Astrocyte (in vitro differentiated cells and primary cell): ENCODE data around the gene INO80. TPM values are rescaled to one million over a fixed set of nuclear protein-coding genes. Genes with fewer than 3 reads are reported as not detected.

ENCODE experiments used
- DNase-seq: peaks from one replicate; pipeline ENCODE4 v3.0.0-alpha.2; 2010; ENCODE audit warnings: low read depth
- FAIRE-seq: peaks from 2 replicates; lab custom pipeline; 2011; peaks lifted over from hg19 to GRCh38; lab: Jason Lieb, UNC
- H2AFZ ChIP-seq: 2 replicates; pipeline ENCODE4 v1.6.0; 2012; ENCODE audit warnings: low read depth, low read length, inconsistent platforms
- H3K27ac ChIP-seq: 2 replicates; pipeline ENCODE4 v1.5.1; 2011; ENCODE audit warnings: low read depth, low read length, inconsistent platforms
- H3K27me3 ChIP-seq: 2 replicates; pipeline ENCODE4 v1.6.0; 2011; ENCODE audit warnings: low read length, inconsistent platforms; ENCODE audit not compliant: insufficient read depth
- H3K36me3 ChIP-seq: 2 replicates; pipeline ENCODE4 v1.5.1; 2011; ENCODE audit warnings: low read length, inconsistent platforms; ENCODE audit not compliant: insufficient read depth
- H3K4me1 ChIP-seq: 2 replicates; pipeline ENCODE4 v1.5.1; 2011; ENCODE audit warnings: low read length, inconsistent platforms; ENCODE audit not compliant: insufficient read depth
- H3K4me2 ChIP-seq: 2 replicates; pipeline ENCODE4 v1.6.0; 2012; ENCODE audit warnings: low read length, inconsistent platforms
- H3K4me3 ChIP-seq: 2 replicates; pipeline ENCODE4 v1.5.1; 2011; ENCODE audit warnings: low read depth, mild to moderate bottlenecking, low read length, inconsistent platforms; ENCODE audit not compliant: insufficient read depth
- H3K79me2 ChIP-seq: 2 replicates; pipeline ENCODE4 v1.6.0; 2012; ENCODE audit warnings: mild to moderate bottlenecking, low read length, inconsistent platforms; ENCODE audit not compliant: insufficient read depth
- H3K9ac ChIP-seq: 2 replicates; pipeline ENCODE4 v1.6.0; 2012; ENCODE audit warnings: mild to moderate bottlenecking, low read length, inconsistent platforms
- H3K9me3 ChIP-seq: 2 replicates; pipeline ENCODE4 v1.5.1; 2012; ENCODE audit warnings: low read depth, mild to moderate bottlenecking, low read length, inconsistent platforms; ENCODE audit not compliant: insufficient read depth
- H4K20me1 ChIP-seq: 2 replicates; pipeline ENCODE4 v1.6.0; 2012; ENCODE audit warnings: low read length, inconsistent platforms; ENCODE audit not compliant: insufficient read depth
- H3K27ac Mint-ChIP-seq: one replicate; pipeline ENCODE4 v1.8.0; 2021; ENCODE audit warnings: mild to moderate bottlenecking, mixed read lengths; ENCODE audit not compliant: unreplicated experiment
- H3K27me3 Mint-ChIP-seq: one replicate; pipeline ENCODE4 v1.8.0; 2021; ENCODE audit warnings: low read depth, mixed read lengths; ENCODE audit not compliant: unreplicated experiment
- H3K36me3 Mint-ChIP-seq: one replicate; pipeline ENCODE4 v1.8.0; 2021; ENCODE audit warnings: low read depth, mixed read lengths; ENCODE audit not compliant: unreplicated experiment
- H3K4me1 Mint-ChIP-seq: one replicate; pipeline ENCODE4 v1.8.0; 2021; ENCODE audit warnings: low read depth, mixed read lengths; ENCODE audit not compliant: unreplicated experiment
- H3K4me3 Mint-ChIP-seq: one replicate; pipeline ENCODE4 v1.8.0; 2021; ENCODE audit warnings: mild to moderate bottlenecking, moderate library complexity, mixed read lengths; ENCODE audit not compliant: unreplicated experiment
- H3K9me3 Mint-ChIP-seq: one replicate; pipeline ENCODE4 v1.8.0; 2021; ENCODE audit warnings: mild to moderate bottlenecking, mixed read lengths; ENCODE audit not compliant: unreplicated experiment
- EZH2 ChIP-seq: IDR thresholded peaks from 2 replicates; pipeline ENCODE4 v1.6.1; 2012; ENCODE audit warnings: mild to moderate bottlenecking, low read length, inconsistent platforms; ENCODE audit not compliant: insufficient read depth
- total RNA-seq: library from RNA; stranded (reverse); gene quantifications from 2 replicates; pipeline ENCODE4 v1.2.1, GENCODE V29; 2021
- TF ChIP-seq, protein P1 (sequence below): IDR thresholded peaks from 2 replicates; pipeline ENCODE4 v1.5.1; 2011; ENCODE audit warnings: low read depth, mild to moderate bottlenecking, inconsistent platforms, low read length, moderate library complexity; ENCODE audit not compliant: insufficient read depth

INO80 gene
- total RNA-seq, 1 donor from 2014 or later: 17.3 TPM

DNA sequence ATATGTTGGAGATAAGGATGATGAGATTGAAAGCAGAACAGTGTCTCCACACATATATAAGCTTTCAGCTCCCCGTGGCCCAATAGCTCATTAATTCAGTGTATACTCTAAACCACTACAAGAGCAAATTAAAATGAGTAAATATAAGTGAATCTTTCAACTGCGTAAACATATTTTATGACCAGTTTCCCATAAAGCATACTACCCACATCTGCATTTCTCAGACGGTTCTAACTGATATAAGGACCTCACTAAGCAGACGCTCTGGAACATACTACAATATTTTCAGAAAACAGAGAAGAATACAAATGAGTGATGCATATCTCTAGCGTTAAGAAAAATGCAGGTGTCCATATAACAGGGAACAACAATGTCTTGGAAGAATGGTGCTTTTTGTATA lies 73.2 kb downstream of the INO80 start:
- no peaks in the 10 kb centered on the region for H3K27me3 Mint-ChIP-seq

DNA sequence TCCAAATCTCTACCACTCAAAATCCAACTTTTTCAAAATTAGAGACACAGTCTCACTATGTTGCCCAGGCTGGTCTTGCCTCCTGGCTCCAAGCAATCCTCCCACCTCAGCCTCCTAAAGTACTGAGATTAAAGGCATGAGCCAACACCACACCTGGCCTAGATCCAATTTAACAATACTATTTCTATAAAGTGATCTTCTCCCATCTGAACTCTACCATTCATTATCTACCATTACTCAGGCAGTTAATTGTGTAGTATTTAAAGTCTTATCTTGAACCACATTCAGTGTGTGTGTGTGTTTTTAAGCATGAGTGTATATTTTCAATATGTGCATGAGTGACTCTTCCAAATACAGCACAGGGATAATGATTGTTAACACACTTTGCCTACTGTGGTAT lies 77.0 kb downstream of the INO80 start:
- Mint-ChIP-seq H3K36me3 (peaks cover 14% of the 10 kb centered on the region), H3K4me1 (peaks cover 16% of the 10 kb centered on the region), H3K9me3 (no peaks in the 10 kb centered on the region), H3K27ac (no peak overlapping the region), H3K27me3 (no peaks in the 10 kb centered on the region), H3K4me3 (no peak overlapping the region)
- Histone ChIP-seq H3K4me2 (no peak overlapping the region), H3K9ac (no peak overlapping the region), H3K27me3 (no peaks in the 10 kb centered on the region), H4K20me1 (peaks cover 67% of the 10 kb centered on the region), H3K27ac (no peak overlapping the region), H3K79me2 (peaks cover 6% of the 10 kb centered on the region), H3K4me3 (no peak overlapping the region), H3K4me1 (peaks cover 4% of the 10 kb centered on the region), H2AFZ (no peak overlapping the region), H3K36me3 (peaks cover 22% of the 10 kb centered on the region), H3K9me3 (no peaks in the 10 kb centered on the region)
- no peak for TF ChIP-seq EZH2
- TF ChIP-seq, protein P1, sequence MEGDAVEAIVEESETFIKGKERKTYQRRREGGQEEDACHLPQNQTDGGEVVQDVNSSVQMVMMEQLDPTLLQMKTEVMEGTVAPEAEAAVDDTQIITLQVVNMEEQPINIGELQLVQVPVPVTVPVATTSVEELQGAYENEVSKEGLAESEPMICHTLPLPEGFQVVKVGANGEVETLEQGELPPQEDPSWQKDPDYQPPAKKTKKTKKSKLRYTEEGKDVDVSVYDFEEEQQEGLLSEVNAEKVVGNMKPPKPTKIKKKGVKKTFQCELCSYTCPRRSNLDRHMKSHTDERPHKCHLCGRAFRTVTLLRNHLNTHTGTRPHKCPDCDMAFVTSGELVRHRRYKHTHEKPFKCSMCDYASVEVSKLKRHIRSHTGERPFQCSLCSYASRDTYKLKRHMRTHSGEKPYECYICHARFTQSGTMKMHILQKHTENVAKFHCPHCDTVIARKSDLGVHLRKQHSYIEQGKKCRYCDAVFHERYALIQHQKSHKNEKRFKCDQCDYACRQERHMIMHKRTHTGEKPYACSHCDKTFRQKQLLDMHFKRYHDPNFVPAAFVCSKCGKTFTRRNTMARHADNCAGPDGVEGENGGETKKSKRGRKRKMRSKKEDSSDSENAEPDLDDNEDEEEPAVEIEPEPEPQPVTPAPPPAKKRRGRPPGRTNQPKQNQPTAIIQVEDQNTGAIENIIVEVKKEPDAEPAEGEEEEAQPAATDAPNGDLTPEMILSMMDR: no peak
- FAIRE-seq (no peak), DNase-seq (no peak)

More for the DNA sequence above, 73.2 kb downstream of the INO80 start:
- Histone ChIP-seq H3K79me2 (peaks cover 6% of the 10 kb centered on the region), H3K27me3 (no peaks in the 10 kb centered on the region), H3K9me3 (no peaks in the 10 kb centered on the region), H3K27ac (no peak overlapping the region), H3K4me1 (peaks cover 4% of the 10 kb centered on the region), H3K4me2 (no peak overlapping the region), H3K36me3 (peaks cover 38% of the 10 kb centered on the region), H3K4me3 (no peak overlapping the region), H4K20me1 (peaks cover 47% of the 10 kb centered on the region), H2AFZ (no peak overlapping the region), H3K9ac (no peak overlapping the region)
- FAIRE-seq: no peak
- no peaks in the 10 kb centered on the region for H3K9me3 Mint-ChIP-seq
- no peak for TF ChIP-seq EZH2
- TF ChIP-seq, protein P1: no peak
- H3K4me3 Mint-ChIP-seq: no peak overlapping the region
- no peak for DNase-seq
- H3K36me3 Mint-ChIP-seq: peaks cover 14% of the 10 kb centered on the region
- H3K4me1 Mint-ChIP-seq: peaks cover 15% of the 10 kb centered on the region
- peak overlapping the region; percentile 6 for H3K27ac Mint-ChIP-seq

DNA sequence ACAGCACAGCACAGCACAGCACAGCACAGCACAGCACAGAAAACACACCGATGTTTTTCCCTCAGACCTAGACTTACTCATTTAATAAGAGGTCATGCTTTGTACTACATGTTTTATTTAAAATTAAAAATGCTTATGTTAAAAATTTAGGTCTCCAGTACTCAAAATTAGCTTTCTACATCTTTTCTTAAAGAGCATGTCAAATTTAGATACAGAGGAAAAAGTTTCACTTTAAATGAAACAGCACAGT lies 84.1 kb downstream of the INO80 start:
- no peak overlapping the region for H3K4me3 Mint-ChIP-seq
- no peaks in the 10 kb centered on the region for H3K9me3 ChIP-seq
- H3K9ac ChIP-seq: no peak overlapping the region
- H3K4me2 ChIP-seq: no peak overlapping the region
- H3K4me3 ChIP-seq: no peak overlapping the region
- no peak for FAIRE-seq
- H2AFZ ChIP-seq: no peak overlapping the region
- TF ChIP-seq EZH2: no peak
- TF ChIP-seq, protein P1: no peak
- H3K36me3 Mint-ChIP-seq: peaks cover 1% of the 10 kb centered on the region
- no peaks in the 10 kb centered on the region for H3K4me1 ChIP-seq
- H4K20me1 ChIP-seq: peaks cover 56% of the 10 kb centered on the region
- peaks cover 17% of the 10 kb centered on the region for H3K36me3 ChIP-seq
- no peaks in the 10 kb centered on the region for H3K27me3 Mint-ChIP-seq
- H3K9me3 Mint-ChIP-seq: no peaks in the 10 kb centered on the region
- no peak overlapping the region for H3K27ac Mint-ChIP-seq
- H3K27ac ChIP-seq: no peak overlapping the region
- H3K4me1 Mint-ChIP-seq: peaks cover 2% of the 10 kb centered on the region
- DNase-seq: no peak
- no peaks in the 10 kb centered on the region for H3K27me3 ChIP-seq
- H3K79me2 ChIP-seq: peaks cover 2% of the 10 kb centered on the region
